SIG-M5 (cell line): ENCODE measurements around the gene RNF10.
"Not testable (repeated sequence)": the region's sequence is repeated elsewhere in the genome, so short reads cannot be mapped to it uniquely, and the experiment has no call there.

Experiments
- DNase-seq: peaks from one replicate; lab custom pipeline; 2025; lab: John Stamatoyannopoulos, UW

The RNF10 gene

DNA sequence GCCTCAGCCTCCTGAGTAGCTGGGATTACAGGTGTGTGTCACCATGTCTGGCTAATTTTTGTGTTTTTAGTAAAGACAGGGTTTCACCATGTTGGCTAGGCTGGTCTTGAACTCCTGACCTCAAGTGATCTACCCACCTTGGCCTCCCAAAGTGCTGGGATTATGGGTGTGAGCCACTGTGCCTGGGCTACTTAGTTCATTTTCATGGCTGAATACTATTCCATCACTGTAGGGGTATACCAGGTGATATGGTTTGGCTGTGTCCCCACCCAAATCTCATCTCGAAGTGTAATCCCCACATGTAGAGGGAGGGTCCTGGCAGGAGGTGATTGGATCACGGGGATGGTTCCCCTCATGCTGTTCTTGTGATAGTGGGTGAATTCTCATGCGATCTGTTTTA lies 83.0 kb downstream of the RNF10 start:
- DNase-seq, result not testable (repeated sequence)

DNA sequence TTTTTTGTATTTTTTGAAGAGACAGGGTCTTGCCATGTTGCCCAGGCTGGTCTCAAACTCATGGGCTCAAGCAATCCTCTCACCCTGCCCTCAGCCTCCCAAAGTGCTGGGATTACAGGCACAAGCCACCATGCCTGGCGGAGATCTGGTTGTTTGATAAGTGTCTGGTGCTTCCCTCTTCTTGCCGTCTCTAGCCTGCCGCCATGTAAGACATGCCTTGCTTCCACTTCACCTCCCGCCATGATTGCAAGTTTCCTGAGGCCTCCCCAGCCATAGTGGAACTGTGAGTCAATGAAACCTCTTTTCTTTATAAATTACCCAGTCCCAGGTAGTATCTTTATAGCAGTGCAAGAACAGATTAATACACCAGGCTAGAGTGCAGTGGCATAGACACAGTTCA lies 83.6 kb downstream of the RNF10 start:
- DNase-seq, result not testable (repeated sequence)

DNA sequence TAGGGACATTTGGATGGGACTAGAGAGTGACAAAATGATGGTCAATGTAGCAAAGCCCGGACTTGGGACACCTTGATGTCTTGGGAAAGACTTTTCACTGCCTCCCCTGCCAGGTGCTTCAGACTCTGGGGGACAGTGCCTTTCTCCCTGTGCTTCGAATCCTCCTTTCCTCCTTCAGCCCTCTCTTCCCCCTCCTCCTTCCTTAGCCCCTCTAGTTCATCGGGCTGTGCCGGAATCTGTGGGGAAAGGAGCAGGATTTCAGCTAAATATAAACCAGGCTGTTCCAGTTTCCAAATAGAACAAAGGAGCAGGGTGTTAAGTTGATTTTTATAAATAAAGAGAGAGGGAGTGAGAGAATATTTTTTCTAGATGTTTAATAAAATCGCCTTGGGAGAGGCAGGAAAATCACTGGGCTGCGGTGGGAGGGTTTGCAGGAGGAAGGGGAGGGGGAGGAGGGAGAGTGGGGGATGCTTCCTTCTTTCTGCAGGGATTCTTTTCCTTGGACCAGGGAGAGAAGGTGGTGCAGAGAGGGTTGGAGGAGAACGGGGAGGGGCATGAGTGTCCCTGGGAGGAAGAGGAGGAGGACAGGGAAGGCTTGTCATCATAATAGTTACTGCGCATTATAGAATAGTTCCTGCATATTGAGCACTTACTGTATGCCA lies 84.9 kb downstream of the RNF10 start:
- DNase-seq, result no peak

DNA sequence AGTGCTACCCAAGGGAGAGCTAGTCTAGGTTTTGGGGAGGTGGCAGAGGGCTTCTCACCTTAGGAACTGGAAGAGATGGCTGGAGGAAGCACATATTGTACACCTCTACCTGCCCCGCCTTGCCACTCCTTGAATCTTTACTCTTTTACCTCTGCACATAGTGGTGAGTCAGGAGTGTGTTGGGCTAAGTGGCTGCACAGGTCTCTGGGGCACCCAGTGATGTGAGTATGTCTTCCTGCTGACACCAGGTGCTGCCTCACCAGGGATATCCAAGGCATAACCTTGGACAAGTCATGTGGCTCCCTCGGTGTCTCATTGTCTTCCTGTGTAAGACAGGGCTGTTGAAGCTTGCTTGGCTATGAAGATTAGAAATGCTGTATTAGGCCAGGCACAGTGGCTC lies 86.5 kb downstream of the RNF10 start:
- no peak for DNase-seq

DNA sequence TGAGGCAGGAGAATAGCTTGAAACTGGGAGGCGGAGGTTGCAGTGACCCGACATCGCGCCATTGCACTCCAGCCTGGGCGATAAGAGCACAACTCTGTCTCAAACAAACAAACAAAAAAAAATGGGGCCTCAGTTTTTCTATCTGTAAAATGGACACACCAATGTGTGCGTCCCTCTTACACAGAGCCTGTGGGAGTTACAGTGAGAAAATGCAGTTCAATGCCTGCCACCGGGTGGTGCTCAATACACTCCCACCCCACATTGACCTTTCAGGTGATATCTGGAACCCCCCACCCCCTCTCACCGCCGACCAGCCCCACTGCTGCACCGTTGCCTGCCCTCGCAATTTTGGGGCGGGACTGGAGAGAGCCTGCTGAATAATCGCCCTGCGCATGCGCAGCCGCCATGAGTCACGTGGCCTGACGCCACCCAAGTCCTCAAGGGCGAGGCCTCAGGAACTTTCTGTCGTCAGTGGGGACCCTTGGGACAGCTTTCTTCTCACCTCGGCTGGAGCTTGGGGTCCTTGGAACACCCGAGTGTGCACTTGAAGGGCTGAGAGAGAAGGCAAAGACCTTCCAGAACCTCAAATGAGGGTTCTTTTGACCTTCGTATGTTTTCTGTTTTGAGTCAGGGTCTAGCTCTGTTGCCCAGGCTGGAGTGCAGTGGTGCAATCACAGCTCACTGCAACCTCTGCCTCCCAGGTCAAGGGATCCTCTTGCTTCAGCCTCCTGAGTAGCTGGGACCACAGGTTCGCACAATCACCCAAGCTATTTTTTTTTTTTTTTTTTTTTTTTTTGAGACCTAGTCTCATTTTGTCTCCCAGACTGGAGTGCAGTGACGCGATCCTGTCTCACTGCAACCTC lies 91.6 kb downstream of the RNF10 start:
- no peak for DNase-seq
